ENCODE results near the gene ABHD4.
"Not testable (repeated sequence)": the region's sequence is repeated elsewhere in the genome, so short reads cannot be mapped to it uniquely, and the experiment has no call there.

Gene ABHD4

GRCh38 chr14:22564463-22564862 is 33.6 kb upstream of the ABHD4 start:
- no peak overlapping the region for H4K91ac ChIP-seq (ENCODE audit: low read depth, low read length, poor library complexity)
- no peak overlapping the region for H2BK5ac ChIP-seq (ENCODE audit: low read length)
- no peak overlapping the region for H3K9ac ChIP-seq (ENCODE audit: low read depth, low read length, poor library complexity)
- peaks cover 8 to 16% of the 10 kb centered on the region in 2 donors for H3K4me1 ChIP-seq (ENCODE audit: control insufficient read depth in 2 of 2, insufficient read depth in 1 of 2, low read depth in 1 of 2, low read length in 2 of 2)
- DNase-seq (ENCODE audit: low spot score), result no peak
- no peaks in the 10 kb centered on the region for H3K79me1 ChIP-seq (ENCODE audit: low read depth, low read length)
- no peak overlapping the region for H4K8ac ChIP-seq (ENCODE audit: low read depth, low read length)
- H3K27me3 ChIP-seq (ENCODE audit: control insufficient read depth in 3 of 3, insufficient read depth in 3 of 3, low read depth in 1 of 3, low read length in 3 of 3), result no peaks in the 10 kb centered on the region
- no peak overlapping the region for H2BK15ac ChIP-seq (ENCODE audit: low read length)
- H3K27ac ChIP-seq (replicated peaks; ENCODE audit: low read length), result no peak overlapping the region
- no CpG with 5 or more reads among the region's 1 CpG for WGBS, 2 donors (ENCODE audit: extremely low coverage in 2 of 2, insufficient read length in 2 of 2, insufficient replicate concordance in 1 of 2)
- no peaks in the 10 kb centered on the region for H3K9me3 ChIP-seq (replicated peaks in 1 of 2; ENCODE audit: control insufficient read depth in 2 of 2, insufficient read depth in 1 of 2, low read depth in 1 of 2, low read length in 2 of 2)
- no peak overlapping the region for H2AK5ac ChIP-seq (ENCODE audit: low read depth, low read length)
- H3K23ac ChIP-seq (ENCODE audit: low read depth, low read length, poor library complexity), result no peak overlapping the region
- H3K36me3 ChIP-seq (replicated peaks in 1 of 2; ENCODE audit: control insufficient read depth in 2 of 2, insufficient read depth in 2 of 2, low read length in 2 of 2), result peaks cover 8 to 65% of the 10 kb centered on the region in 2 donors
- H3K18ac ChIP-seq (ENCODE audit: low read length), result no peak overlapping the region
- no peak overlapping the region for H2BK12ac ChIP-seq (ENCODE audit: low read length)
- H3K14ac ChIP-seq (ENCODE audit: low read length), result no peak overlapping the region
- no peak overlapping the region for H3K4me2 ChIP-seq (ENCODE audit: insufficient read depth, low read length, poor library complexity, severe bottlenecking)
- H2AFZ ChIP-seq (ENCODE audit: low read length), result no peak overlapping the region
- H3K4ac ChIP-seq (ENCODE audit: low read length), result no peak overlapping the region
- no peak overlapping the region for H3K4me3 ChIP-seq (ENCODE audit: low read length in 2 of 2)
- H2BK120ac ChIP-seq (ENCODE audit: low read depth, low read length), result no peak overlapping the region

GRCh38 chr14:22565391-22565945 is 32.6 kb upstream of the ABHD4 start:
- no peak for DNase-seq (ENCODE audit: low spot score)
- Histone ChIP-seq H3K4me1 (ENCODE audit: control insufficient read depth in 2 of 2, insufficient read depth in 1 of 2, low read depth in 1 of 2, low read length in 2 of 2) (peaks cover 8 to 16% of the 10 kb centered on the region in 2 donors), H3K23ac (ENCODE audit: low read depth, low read length, poor library complexity) (no peak overlapping the region), H3K36me3 (replicated peaks in 1 of 2; ENCODE audit: control insufficient read depth in 2 of 2, insufficient read depth in 2 of 2, low read length in 2 of 2) (peaks cover 8 to 71% of the 10 kb centered on the region in 2 donors), H4K8ac (ENCODE audit: low read depth, low read length) (no peak overlapping the region), H3K4ac (ENCODE audit: low read length) (no peak overlapping the region), H3K4me3 (ENCODE audit: low read length in 2 of 2) (no peak overlapping the region), H2BK12ac (ENCODE audit: low read length) (no peak overlapping the region), H3K27me3 (ENCODE audit: control insufficient read depth in 3 of 3, insufficient read depth in 3 of 3, low read depth in 1 of 3, low read length in 3 of 3) (no peaks in the 10 kb centered on the region), H4K91ac (ENCODE audit: low read depth, low read length, poor library complexity) (no peak overlapping the region), H3K27ac (replicated peaks; ENCODE audit: low read length) (no peak overlapping the region), H3K4me2 (ENCODE audit: insufficient read depth, low read length, poor library complexity, severe bottlenecking) (no peak overlapping the region), H2BK15ac (ENCODE audit: low read length) (no peak overlapping the region), H2BK5ac (ENCODE audit: low read length) (no peak overlapping the region), H3K18ac (ENCODE audit: low read length) (no peak overlapping the region), H3K9ac (ENCODE audit: low read depth, low read length, poor library complexity) (no peak overlapping the region), H3K14ac (ENCODE audit: low read length) (no peak overlapping the region), H3K79me1 (ENCODE audit: low read depth, low read length) (no peaks in the 10 kb centered on the region), H2AK5ac (ENCODE audit: low read depth, low read length) (no peak overlapping the region), H2BK120ac (ENCODE audit: low read depth, low read length) (no peak overlapping the region), H3K9me3 (replicated peaks in 1 of 2; ENCODE audit: control insufficient read depth in 2 of 2, insufficient read depth in 1 of 2, low read depth in 1 of 2, low read length in 2 of 2) (no peaks in the 10 kb centered on the region), H2AFZ (ENCODE audit: low read length) (no peak overlapping the region)
- WGBS, 2 donors (ENCODE audit: extremely low coverage in 2 of 2, insufficient read length in 2 of 2, insufficient replicate concordance in 1 of 2), result no CpG with 5 or more reads among the region's 3 CpGs

DNA sequence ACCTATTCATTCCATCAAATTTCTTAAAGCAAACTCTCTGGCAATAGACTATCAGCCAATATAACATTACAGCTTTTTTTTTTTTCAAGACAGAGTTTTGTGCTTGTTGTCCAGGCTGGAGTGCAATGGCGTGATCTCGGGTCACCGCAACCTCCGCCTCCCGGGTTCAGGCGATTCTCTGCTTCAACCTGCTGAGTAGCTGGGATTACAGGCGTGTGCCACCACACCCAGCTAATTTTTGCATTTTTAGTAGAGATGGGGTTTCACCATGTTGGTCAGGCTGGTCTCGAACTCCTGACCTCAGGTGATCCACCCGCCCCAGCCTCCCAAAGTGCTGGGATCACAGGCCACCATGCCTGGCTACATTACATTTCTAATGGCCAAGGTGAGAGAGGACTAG is 31.8 kb upstream of the ABHD4 start:
- not testable (repeated sequence) for H2BK120ac ChIP-seq (ENCODE audit: low read depth, low read length); H3K79me1 ChIP-seq (ENCODE audit: low read depth, low read length); H2BK5ac ChIP-seq (ENCODE audit: low read length); H3K27me3 ChIP-seq (ENCODE audit: control insufficient read depth in 3 of 3, insufficient read depth in 3 of 3, low read depth in 1 of 3, low read length in 3 of 3); H4K8ac ChIP-seq (ENCODE audit: low read depth, low read length); H3K14ac ChIP-seq (ENCODE audit: low read length); H3K4me3 ChIP-seq (ENCODE audit: low read length in 2 of 2); H3K4me2 ChIP-seq (ENCODE audit: insufficient read depth, low read length, poor library complexity, severe bottlenecking); H4K91ac ChIP-seq (ENCODE audit: low read depth, low read length, poor library complexity); H2AFZ ChIP-seq (ENCODE audit: low read length); H3K23ac ChIP-seq (ENCODE audit: low read depth, low read length, poor library complexity); H3K4me1 ChIP-seq (ENCODE audit: control insufficient read depth in 2 of 2, insufficient read depth in 1 of 2, low read depth in 1 of 2, low read length in 2 of 2); DNase-seq (ENCODE audit: low spot score); H2BK12ac ChIP-seq (ENCODE audit: low read length); H3K9me3 ChIP-seq (replicated peaks in 1 of 2; ENCODE audit: control insufficient read depth in 2 of 2, insufficient read depth in 1 of 2, low read depth in 1 of 2, low read length in 2 of 2); H2BK15ac ChIP-seq (ENCODE audit: low read length); H3K9ac ChIP-seq (ENCODE audit: low read depth, low read length, poor library complexity); H3K18ac ChIP-seq (ENCODE audit: low read length); H3K4ac ChIP-seq (ENCODE audit: low read length); H2AK5ac ChIP-seq (ENCODE audit: low read depth, low read length); H3K27ac ChIP-seq (replicated peaks; ENCODE audit: low read length)
- H3K36me3 ChIP-seq (replicated peaks in 1 of 2; ENCODE audit: control insufficient read depth in 2 of 2, insufficient read depth in 2 of 2, low read length in 2 of 2), result peaks cover 8 to 78% of the 10 kb centered on the region in 2 donors
- no CpG with 5 or more reads among the region's 9 CpGs for WGBS, 2 donors (ENCODE audit: extremely low coverage in 2 of 2, insufficient read length in 2 of 2, insufficient replicate concordance in 1 of 2)

DNA sequence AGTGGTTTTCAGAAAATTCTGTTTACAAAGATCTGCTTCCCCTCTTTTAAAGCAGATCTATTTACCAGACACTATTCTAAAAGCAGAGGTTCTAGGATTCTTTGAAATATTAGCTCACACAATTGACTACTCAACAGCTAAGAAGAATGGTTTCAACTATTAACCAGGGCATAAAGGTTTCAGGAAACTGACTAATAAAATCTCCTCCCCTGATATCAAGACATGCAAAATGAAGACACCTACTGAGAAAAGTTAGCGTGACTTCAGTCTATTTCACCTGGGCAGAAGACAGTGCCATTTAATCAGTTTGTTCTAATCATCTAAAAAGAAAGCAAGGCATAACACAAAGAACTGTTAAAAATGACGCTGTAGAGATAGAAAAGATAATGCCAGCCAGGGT is 31.3 kb upstream of the ABHD4 start:
- Histone ChIP-seq H3K36me3 (replicated peaks in 1 of 2; ENCODE audit: control insufficient read depth in 2 of 2, insufficient read depth in 2 of 2, low read length in 2 of 2) (peaks cover 8 to 83% of the 10 kb centered on the region in 2 donors), H3K27ac (replicated peaks; ENCODE audit: low read length) (no peak overlapping the region), H3K27me3 (ENCODE audit: control insufficient read depth in 3 of 3, insufficient read depth in 3 of 3, low read depth in 1 of 3, low read length in 3 of 3) (no peaks in the 10 kb centered on the region), H4K91ac (ENCODE audit: low read depth, low read length, poor library complexity) (no peak overlapping the region), H2AFZ (ENCODE audit: low read length) (no peak overlapping the region), H2BK120ac (ENCODE audit: low read depth, low read length) (no peak overlapping the region), H2BK5ac (ENCODE audit: low read length) (no peak overlapping the region), H4K8ac (ENCODE audit: low read depth, low read length) (no peak overlapping the region), H2BK12ac (ENCODE audit: low read length) (no peak overlapping the region), H3K4ac (ENCODE audit: low read length) (no peak overlapping the region), H3K23ac (ENCODE audit: low read depth, low read length, poor library complexity) (no peak overlapping the region), H3K4me1 (ENCODE audit: control insufficient read depth in 2 of 2, insufficient read depth in 1 of 2, low read depth in 1 of 2, low read length in 2 of 2) (peaks cover 3 to 5% of the 10 kb centered on the region in 2 donors), H3K4me2 (ENCODE audit: insufficient read depth, low read length, poor library complexity, severe bottlenecking) (no peak overlapping the region), H3K79me1 (ENCODE audit: low read depth, low read length) (no peaks in the 10 kb centered on the region), H3K9ac (ENCODE audit: low read depth, low read length, poor library complexity) (no peak overlapping the region), H3K18ac (ENCODE audit: low read length) (no peak overlapping the region), H3K4me3 (ENCODE audit: low read length in 2 of 2) (no peak overlapping the region), H2BK15ac (ENCODE audit: low read length) (no peak overlapping the region), H3K9me3 (replicated peaks in 1 of 2; ENCODE audit: control insufficient read depth in 2 of 2, insufficient read depth in 1 of 2, low read depth in 1 of 2, low read length in 2 of 2) (no peaks in the 10 kb centered on the region), H2AK5ac (ENCODE audit: low read depth, low read length) (no peak overlapping the region), H3K14ac (ENCODE audit: low read length) (no peak overlapping the region)
- WGBS, 2 donors (ENCODE audit: extremely low coverage in 2 of 2, insufficient read length in 2 of 2, insufficient replicate concordance in 1 of 2), result no CpG with 5 or more reads among the region's 2 CpGs
- no peak for DNase-seq (ENCODE audit: low spot score)

All from neuronal stem cell (in vitro differentiated cells).